GM18498 (cell line): Measurements from ENCODE around the gene DAB2IP.
"Not testable (repeated sequence)": the region's sequence is repeated elsewhere in the genome, so short reads cannot be mapped to it uniquely, and the experiment has no call there.

Experiments used
- ATAC-seq: cut with Tn5 transposase; IDR thresholded peaks from one replicate; pipeline ENCODE4 v1.9.1; 2021; ENCODE audit warnings: mild to moderate bottlenecking, moderate library complexity; ENCODE audit not compliant: unreplicated experiment

The DAB2IP gene

GRCh38 chr9:121741228-121741918 lies 89.9 kb downstream of the DAB2IP start:
- ATAC-seq: no peak

- not testable (repeated sequence) for ATAC-seq
Observed at GRCh38 chr9:121741919-121742283, 90.5 kb downstream of the DAB2IP start.

GRCh38 chr9:121742923-121743322 lies 91.5 kb downstream of the DAB2IP start:
- ATAC-seq: no peak

GRCh38 chr9:121743441-121744001 lies 92.1 kb downstream of the DAB2IP start:
- no peak for ATAC-seq

GRCh38 chr9:121744002-121744686 lies 92.7 kb downstream of the DAB2IP start:
- no peak for ATAC-seq

GRCh38 chr9:121744687-121745395 lies 93.4 kb downstream of the DAB2IP start:
- no peak for ATAC-seq

GRCh38 chr9:121745396-121745695 lies 93.9 kb downstream of the DAB2IP start:
- no peak for ATAC-seq

- ATAC-seq: no peak
Observed at GRCh38 chr9:121746411-121746810, 95.0 kb downstream of the DAB2IP start.

GRCh38 chr9:121746866-121747265 lies 95.4 kb downstream of the DAB2IP start:
- no peak for ATAC-seq

GRCh38 chr9:121748074-121748473 lies 96.6 kb downstream of the DAB2IP start:
- no peak for ATAC-seq

- ATAC-seq: no peak
Observed at GRCh38 chr9:121748727-121749423, 97.4 kb downstream of the DAB2IP start.

- ATAC-seq: no peak
Observed at GRCh38 chr9:121749614-121750013, 98.2 kb downstream of the DAB2IP start.

- ATAC-seq: no peak
Observed at GRCh38 chr9:121750259-121750714, 98.9 kb downstream of the DAB2IP start.

- ATAC-seq: no peak
Observed at GRCh38 chr9:121750715-121751623, 99.5 kb downstream of the DAB2IP start.

- no peak for ATAC-seq
Observed at GRCh38 chr9:121751686-121752445, 100.4 kb downstream of the DAB2IP start.

- ATAC-seq: no peak
Observed at GRCh38 chr9:121752929-121753328, 101.5 kb downstream of the DAB2IP start.

GRCh38 chr9:121753802-121754654 lies 102.6 kb downstream of the DAB2IP start:
- no peak for ATAC-seq

GRCh38 chr9:121754655-121755436 lies 103.4 kb downstream of the DAB2IP start:
- ATAC-seq: no peak
